ENCODE results near the gene GTPBP10.

The GTPBP10 gene

GRCh38 chr7:90387470-90388240 lies 41.1 kb downstream of the GTPBP10 start:
- no peak for DNase-seq (ENCODE audit: low spot score)
- no CpG with 5 or more reads among the region's 2 CpGs for WGBS, 2 donors (ENCODE audit: extremely low coverage in 2 of 2, insufficient read length in 2 of 2, insufficient replicate concordance in 1 of 2)

DNA sequence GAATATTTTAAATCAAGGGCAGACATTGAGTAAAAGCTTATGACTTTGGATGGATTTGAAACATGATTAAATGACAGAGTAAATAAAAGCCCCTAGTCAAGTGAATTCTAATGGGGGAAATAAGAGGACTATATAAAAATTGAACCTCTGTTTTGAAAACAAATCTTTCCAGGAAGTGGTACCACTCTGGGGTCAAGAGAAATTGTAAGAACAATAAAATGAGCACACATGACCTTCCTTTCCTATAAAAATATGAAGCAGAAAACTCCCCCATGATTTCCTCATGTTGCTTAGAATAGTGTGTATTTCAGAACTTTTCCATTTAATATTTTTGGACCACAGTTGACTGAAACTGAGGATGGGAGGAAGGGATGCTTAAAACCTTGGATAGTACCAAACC lies 44.4 kb downstream of the GTPBP10 start:
- no peaks in the 10 kb centered on the region for H3K79me1 ChIP-seq (ENCODE audit: low read depth, low read length)
- H3K4me3 ChIP-seq (ENCODE audit: low read length in 2 of 2): no peak overlapping the region
- H3K23ac ChIP-seq (ENCODE audit: low read depth, low read length, poor library complexity): no peak overlapping the region
- no peak overlapping the region for H3K4ac ChIP-seq (ENCODE audit: low read length)
- no peak overlapping the region for H2BK5ac ChIP-seq (ENCODE audit: low read length)
- no peak overlapping the region for H4K91ac ChIP-seq (ENCODE audit: low read depth, low read length, poor library complexity)
- no peak overlapping the region for H2BK12ac ChIP-seq (ENCODE audit: low read length)
- no peak overlapping the region for H3K18ac ChIP-seq (ENCODE audit: low read length)
- no peak for DNase-seq (ENCODE audit: low spot score)
- H3K14ac ChIP-seq (ENCODE audit: low read length): no peak overlapping the region
- no peak overlapping the region for H2BK120ac ChIP-seq (ENCODE audit: low read depth, low read length)
- H4K8ac ChIP-seq (ENCODE audit: low read depth, low read length): no peak overlapping the region
- no peak overlapping the region for H3K9ac ChIP-seq (ENCODE audit: low read depth, low read length, poor library complexity)
- peaks cover 0 to 1% of the 10 kb centered on the region in 2 donors for H3K9me3 ChIP-seq (replicated peaks in 1 of 2; ENCODE audit: control insufficient read depth in 2 of 2, insufficient read depth in 1 of 2, low read depth in 1 of 2, low read length in 2 of 2)
- H3K36me3 ChIP-seq (replicated peaks in 1 of 2; ENCODE audit: control insufficient read depth in 2 of 2, insufficient read depth in 2 of 2, low read length in 2 of 2): peaks cover 0 to 8% of the 10 kb centered on the region in 2 donors
- no peak overlapping the region for H2BK15ac ChIP-seq (ENCODE audit: low read length)
- no peak overlapping the region for H2AK5ac ChIP-seq (ENCODE audit: low read depth, low read length)
- H2AFZ ChIP-seq (ENCODE audit: low read length): no peak overlapping the region
- H3K4me2 ChIP-seq (ENCODE audit: insufficient read depth, low read length, poor library complexity, severe bottlenecking): no peak overlapping the region
- H3K4me1 ChIP-seq (ENCODE audit: control insufficient read depth in 2 of 2, insufficient read depth in 1 of 2, low read depth in 1 of 2, low read length in 2 of 2): no peaks in the 10 kb centered on the region
- no peaks in the 10 kb centered on the region for H3K27me3 ChIP-seq (ENCODE audit: control insufficient read depth in 3 of 3, insufficient read depth in 3 of 3, low read depth in 1 of 3, low read length in 3 of 3)
- no peak overlapping the region for H3K27ac ChIP-seq (replicated peaks; ENCODE audit: low read length)

More at GRCh38 chr7:90387470-90388240, 41.1 kb downstream of the GTPBP10 start:
- H3K9me3 ChIP-seq (replicated peaks in 1 of 2; ENCODE audit: control insufficient read depth in 2 of 2, insufficient read depth in 1 of 2, low read depth in 1 of 2, low read length in 2 of 2): no peaks in the 10 kb centered on the region
- H3K4me3 ChIP-seq (ENCODE audit: low read length in 2 of 2): no peak overlapping the region
- H3K27ac ChIP-seq (replicated peaks; ENCODE audit: low read length): no peak overlapping the region
- no peak overlapping the region for H2BK120ac ChIP-seq (ENCODE audit: low read depth, low read length)
- H3K4me1 ChIP-seq (ENCODE audit: control insufficient read depth in 2 of 2, insufficient read depth in 1 of 2, low read depth in 1 of 2, low read length in 2 of 2): no peaks in the 10 kb centered on the region
- no peak overlapping the region for H2AFZ ChIP-seq (ENCODE audit: low read length)
- H2BK5ac ChIP-seq (ENCODE audit: low read length): no peak overlapping the region
- H3K14ac ChIP-seq (ENCODE audit: low read length): no peak overlapping the region
- H2AK5ac ChIP-seq (ENCODE audit: low read depth, low read length): no peak overlapping the region
- no peak overlapping the region for H3K23ac ChIP-seq (ENCODE audit: low read depth, low read length, poor library complexity)
- H4K91ac ChIP-seq (ENCODE audit: low read depth, low read length, poor library complexity): no peak overlapping the region
- no peak overlapping the region for H2BK12ac ChIP-seq (ENCODE audit: low read length)
- H3K18ac ChIP-seq (ENCODE audit: low read length): no peak overlapping the region
- no peaks in the 10 kb centered on the region for H3K27me3 ChIP-seq (ENCODE audit: control insufficient read depth in 3 of 3, insufficient read depth in 3 of 3, low read depth in 1 of 3, low read length in 3 of 3)
- H3K4ac ChIP-seq (ENCODE audit: low read length): no peak overlapping the region
- no peak overlapping the region for H3K9ac ChIP-seq (ENCODE audit: low read depth, low read length, poor library complexity)
- no peaks in the 10 kb centered on the region for H3K79me1 ChIP-seq (ENCODE audit: low read depth, low read length)
- H2BK15ac ChIP-seq (ENCODE audit: low read length): no peak overlapping the region
- no peak overlapping the region for H4K8ac ChIP-seq (ENCODE audit: low read depth, low read length)
- H3K4me2 ChIP-seq (ENCODE audit: insufficient read depth, low read length, poor library complexity, severe bottlenecking): no peak overlapping the region
- H3K36me3 ChIP-seq (replicated peaks in 1 of 2; ENCODE audit: control insufficient read depth in 2 of 2, insufficient read depth in 2 of 2, low read length in 2 of 2): peaks cover 0 to 41% of the 10 kb centered on the region in 2 donors

DNA sequence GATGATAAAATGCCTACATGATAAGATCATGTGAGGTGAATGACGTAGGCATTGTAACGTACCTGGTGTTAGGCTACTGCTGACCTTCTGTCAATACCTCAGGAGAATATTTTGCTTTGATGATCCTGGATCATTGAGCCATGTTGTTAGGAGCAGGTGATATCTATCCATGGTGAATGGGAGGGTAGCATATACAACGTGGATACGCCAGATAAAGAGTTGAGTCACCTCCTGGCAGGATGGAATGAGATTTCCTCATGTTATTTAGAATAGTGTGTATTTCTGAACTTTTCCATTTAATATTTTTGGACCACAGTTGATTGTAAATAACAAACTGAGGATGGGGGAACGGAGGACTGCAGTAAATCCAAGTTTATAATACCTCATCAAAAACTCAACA lies 45.0 kb downstream of the GTPBP10 start:
- no peak overlapping the region for H3K18ac ChIP-seq (ENCODE audit: low read length)
- no peak overlapping the region for H2BK15ac ChIP-seq (ENCODE audit: low read length)
- H3K23ac ChIP-seq (ENCODE audit: low read depth, low read length, poor library complexity): no peak overlapping the region
- H3K79me1 ChIP-seq (ENCODE audit: low read depth, low read length): no peaks in the 10 kb centered on the region
- no peak overlapping the region for H2AFZ ChIP-seq (ENCODE audit: low read length)
- H3K27me3 ChIP-seq (ENCODE audit: control insufficient read depth in 3 of 3, insufficient read depth in 3 of 3, low read depth in 1 of 3, low read length in 3 of 3): no peaks in the 10 kb centered on the region
- H3K36me3 ChIP-seq (replicated peaks in 1 of 2; ENCODE audit: control insufficient read depth in 2 of 2, insufficient read depth in 2 of 2, low read length in 2 of 2): peaks cover 0 to 3% of the 10 kb centered on the region in 2 donors
- H4K8ac ChIP-seq (ENCODE audit: low read depth, low read length): no peak overlapping the region
- no peak overlapping the region for H3K4me3 ChIP-seq (ENCODE audit: low read length in 2 of 2)
- no peak overlapping the region for H3K9ac ChIP-seq (ENCODE audit: low read depth, low read length, poor library complexity)
- H2AK5ac ChIP-seq (ENCODE audit: low read depth, low read length): no peak overlapping the region
- no peak overlapping the region for H2BK120ac ChIP-seq (ENCODE audit: low read depth, low read length)
- WGBS, 2 donors (ENCODE audit: extremely low coverage in 2 of 2, insufficient read length in 2 of 2, insufficient replicate concordance in 1 of 2): no CpG with 5 or more reads among the region's 5 CpGs
- H3K4me2 ChIP-seq (ENCODE audit: insufficient read depth, low read length, poor library complexity, severe bottlenecking): no peak overlapping the region
- no peak overlapping the region for H2BK5ac ChIP-seq (ENCODE audit: low read length)
- no peaks in the 10 kb centered on the region for H3K4me1 ChIP-seq (ENCODE audit: control insufficient read depth in 2 of 2, insufficient read depth in 1 of 2, low read depth in 1 of 2, low read length in 2 of 2)
- DNase-seq (ENCODE audit: low spot score): no peak
- no peak overlapping the region for H3K27ac ChIP-seq (replicated peaks; ENCODE audit: low read length)
- H3K4ac ChIP-seq (ENCODE audit: low read length): no peak overlapping the region
- peaks cover 0 to 1% of the 10 kb centered on the region in 2 donors for H3K9me3 ChIP-seq (replicated peaks in 1 of 2; ENCODE audit: control insufficient read depth in 2 of 2, insufficient read depth in 1 of 2, low read depth in 1 of 2, low read length in 2 of 2)
- H2BK12ac ChIP-seq (ENCODE audit: low read length): no peak overlapping the region
- H4K91ac ChIP-seq (ENCODE audit: low read depth, low read length, poor library complexity): no peak overlapping the region
- H3K14ac ChIP-seq (ENCODE audit: low read length): no peak overlapping the region

- no peak overlapping the region for H3K9ac ChIP-seq (ENCODE audit: low read depth, low read length, poor library complexity)
- H2BK12ac ChIP-seq (ENCODE audit: low read length): no peak overlapping the region
- no peak overlapping the region for H2AK5ac ChIP-seq (ENCODE audit: low read depth, low read length)
- H4K91ac ChIP-seq (ENCODE audit: low read depth, low read length, poor library complexity): no peak overlapping the region
- H2BK5ac ChIP-seq (ENCODE audit: low read length): no peak overlapping the region
- no peak overlapping the region for H3K14ac ChIP-seq (ENCODE audit: low read length)
- no peaks in the 10 kb centered on the region for H3K4me1 ChIP-seq (ENCODE audit: control insufficient read depth in 2 of 2, insufficient read depth in 1 of 2, low read depth in 1 of 2, low read length in 2 of 2)
- no peak for DNase-seq (ENCODE audit: low spot score)
- no peak overlapping the region for H2BK120ac ChIP-seq (ENCODE audit: low read depth, low read length)
- H2BK15ac ChIP-seq (ENCODE audit: low read length): no peak overlapping the region
- no peaks in the 10 kb centered on the region for H3K36me3 ChIP-seq (replicated peaks in 1 of 2; ENCODE audit: control insufficient read depth in 2 of 2, insufficient read depth in 2 of 2, low read length in 2 of 2)
- no peak overlapping the region for H3K27ac ChIP-seq (replicated peaks; ENCODE audit: low read length)
- no peak overlapping the region for H3K4ac ChIP-seq (ENCODE audit: low read length)
- H3K23ac ChIP-seq (ENCODE audit: low read depth, low read length, poor library complexity): no peak overlapping the region
- H2AFZ ChIP-seq (ENCODE audit: low read length): no peak overlapping the region
- H3K9me3 ChIP-seq (replicated peaks in 1 of 2; ENCODE audit: control insufficient read depth in 2 of 2, insufficient read depth in 1 of 2, low read depth in 1 of 2, low read length in 2 of 2): peaks cover 0 to 1% of the 10 kb centered on the region in 2 donors
- H4K8ac ChIP-seq (ENCODE audit: low read depth, low read length): no peak overlapping the region
- no peak overlapping the region for H3K18ac ChIP-seq (ENCODE audit: low read length)
- WGBS, 2 donors (ENCODE audit: extremely low coverage in 2 of 2, insufficient read length in 2 of 2, insufficient replicate concordance in 1 of 2): no CpG with 5 or more reads among the region's 4 CpGs
- H3K79me1 ChIP-seq (ENCODE audit: low read depth, low read length): no peaks in the 10 kb centered on the region
- no peak overlapping the region for H3K4me2 ChIP-seq (ENCODE audit: insufficient read depth, low read length, poor library complexity, severe bottlenecking)
- H3K27me3 ChIP-seq (ENCODE audit: control insufficient read depth in 3 of 3, insufficient read depth in 3 of 3, low read depth in 1 of 3, low read length in 3 of 3): peaks cover 0 to 3% (median 0%) of the 10 kb centered on the region in 3 experiments
- H3K4me3 ChIP-seq (ENCODE audit: low read length in 2 of 2): no peak overlapping the region
Measured at GRCh38 chr7:90396420-90396819, 49.9 kb downstream of the GTPBP10 start.

All from neuronal stem cell (in vitro differentiated cells).